Thoracic aorta (tissue), 2 donors: ENCODE data around the gene MAPRE3. TPM values are rescaled to one million over a fixed set of nuclear protein-coding genes. Genes with fewer than 3 reads are reported as not detected.

Source experiments
- ATAC-seq: fragments of 150-250 bp; one replicate; pipeline ENCODE4 v1.8.0; 2017; ENCODE audit warnings: low read depth; ENCODE audit not compliant: insufficient number of reproducible peaks, low FRiP score
- DNase-seq: peaks from one replicate; pipeline ENCODE4 v3.0.0-alpha.2; 2020; ENCODE audit warnings: low spot score
- H3K27ac ChIP-seq, 2 donors: fragments of 200-600 bp; sonication (generic); 1 replicate in 1 of 2; 2 replicates in 1 of 2; pipeline ENCODE4 v1.5.1; 2016; ENCODE audit warnings: mild to moderate bottlenecking in 2 of 2, moderate library complexity in 2 of 2
- H3K27me3 ChIP-seq: fragments of 200-600 bp; sonication (generic); replicated peaks from 2 replicates; pipeline ENCODE4 v1.6.0; 2016; ENCODE audit warnings: mild to moderate bottlenecking; ENCODE audit not compliant: insufficient read depth
- H3K36me3 ChIP-seq: fragments of 200-600 bp; sonication (generic); one replicate; pipeline ENCODE4 v1.5.1; 2016
- H3K4me1 ChIP-seq, 2 donors: fragments of 200-600 bp; sonication (generic); 1 replicate in 1 of 2; 2 replicates in 1 of 2; pipeline versions ENCODE4 v1.5.1 to v1.6.0; 2016; ENCODE audit warnings: low read depth in 2 of 2, mild to moderate bottlenecking in 1 of 2; ENCODE audit not compliant: control insufficient read depth in 1 of 2
- H3K4me3 ChIP-seq: fragments of 200-600 bp; sonication (generic); 2 replicates; pipeline ENCODE4 v1.5.1; 2016; ENCODE audit warnings: mild to moderate bottlenecking
- H3K9me3 ChIP-seq: fragments of 200-600 bp; sonication (generic); 2 replicates; pipeline ENCODE4 v1.5.1; 2016
- CTCF ChIP-seq: fragments of 200-600 bp; sonication (generic); IDR thresholded peaks from one replicate; pipeline ENCODE4 v1.5.1; 2019; ENCODE audit warnings: antibody characterized with exemption
- total RNA-seq, 2 donors: library from RNA; depleted of rRNA; stranded (reverse); fragments of >200 nt; gene quantifications; one replicate each; pipeline versions ENCODE4 v1.1.0 to v1.2.3, GENCODE V29; 2016

The MAPRE3 gene
- total RNA-seq, 2 donors from 2014 or later: 9.1 to 29.9 TPM

GRCh38 chr2:26971911-26972786 lies 1.7 kb downstream of the MAPRE3 start:
- H3K27me3 ChIP-seq: no peaks in the 10 kb centered on the region
- no peak overlapping the region for H3K27ac ChIP-seq
- H3K4me1 ChIP-seq: peaks cover 0 to 23% of the 10 kb centered on the region in 2 donors
- no peak overlapping the region for H3K4me3 ChIP-seq
- DNase-seq: no peak
- no peak for TF ChIP-seq CTCF
- no peak for ATAC-seq
- H3K36me3 ChIP-seq: no peaks in the 10 kb centered on the region
- H3K9me3 ChIP-seq: no peaks in the 10 kb centered on the region

DNA sequence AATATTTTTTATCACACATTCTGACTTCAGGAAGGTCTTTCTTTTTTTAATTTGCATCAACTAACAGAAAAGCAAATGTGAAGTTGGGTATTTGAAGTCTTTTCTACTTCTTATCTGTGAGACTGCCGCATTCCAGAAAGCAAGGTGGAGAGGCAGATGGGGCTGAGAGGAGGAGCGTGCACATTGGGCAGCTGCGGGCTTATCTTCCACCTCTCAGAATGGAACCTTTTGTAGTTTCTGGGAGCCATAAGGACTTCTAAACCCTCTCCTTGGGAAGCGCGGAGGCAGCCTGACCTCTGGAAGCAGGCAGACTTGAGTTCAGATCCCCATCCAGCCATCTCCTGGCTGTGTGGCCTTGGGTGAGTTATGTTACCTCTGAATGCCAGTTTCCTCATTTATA lies 3.9 kb downstream of the MAPRE3 start:
- ATAC-seq: no peak
- TF ChIP-seq CTCF: no peak
- H3K27me3 ChIP-seq: no peaks in the 10 kb centered on the region
- no peak for DNase-seq
- no peak overlapping the region for H3K4me3 ChIP-seq
- H3K9me3 ChIP-seq: no peaks in the 10 kb centered on the region
- no peaks in the 10 kb centered on the region for H3K36me3 ChIP-seq
- H3K4me1 ChIP-seq: peaks cover 0 to 23% of the 10 kb centered on the region in 2 donors
- no peak overlapping the region for H3K27ac ChIP-seq

DNA sequence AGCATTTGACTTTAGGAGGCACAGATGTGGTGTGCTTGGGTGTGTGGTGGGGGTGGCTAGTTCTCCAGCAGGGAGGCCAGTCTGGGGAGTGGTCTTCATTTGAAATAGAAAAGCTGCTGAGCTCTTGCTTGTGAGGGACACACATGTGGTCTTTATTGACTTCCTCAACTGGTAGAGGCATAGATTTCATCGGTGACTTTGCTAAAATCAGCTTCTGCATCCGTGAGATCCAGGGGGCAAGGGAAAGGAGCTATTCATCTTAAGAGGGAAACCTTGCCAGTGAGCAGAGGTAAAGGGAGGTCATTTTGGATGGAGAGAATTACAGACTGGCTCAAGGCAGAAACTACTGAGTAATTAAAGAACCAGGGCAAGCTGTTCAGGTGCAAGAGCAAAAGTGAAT lies 4.7 kb downstream of the MAPRE3 start:
- Histone ChIP-seq H3K36me3 (no peaks in the 10 kb centered on the region), H3K27ac (no peak overlapping the region), H3K27me3 (no peaks in the 10 kb centered on the region), H3K4me3 (no peak overlapping the region), H3K4me1 (peaks cover 0 to 17% of the 10 kb centered on the region in 2 donors), H3K9me3 (no peaks in the 10 kb centered on the region)
- ATAC-seq (no peak), DNase-seq (no peak)
- TF ChIP-seq CTCF: no peak

DNA sequence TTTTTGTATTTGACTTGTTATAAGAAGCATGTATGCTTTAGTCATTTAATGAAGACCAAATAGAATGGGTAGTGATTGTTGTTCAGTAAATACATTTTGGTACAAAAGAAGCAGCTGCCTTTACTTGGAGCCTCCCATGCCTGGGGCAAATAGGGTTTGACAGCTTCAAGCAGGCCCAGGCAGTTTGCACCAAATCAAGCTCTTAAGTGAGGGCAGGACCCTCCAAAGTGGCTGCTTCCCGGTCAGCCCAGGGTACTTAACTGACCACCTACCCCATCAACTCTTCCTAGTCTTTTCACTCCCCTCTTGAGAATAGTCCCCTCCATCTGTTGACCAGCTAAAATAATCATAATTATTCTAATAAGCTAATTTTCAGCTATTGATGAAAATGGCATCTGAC lies 5.2 kb downstream of the MAPRE3 start:
- TF ChIP-seq CTCF: no peak
- ATAC-seq (no peak), DNase-seq (no peak)

GRCh38 chr2:26976237-26976636 lies 5.8 kb downstream of the MAPRE3 start:
- H3K9me3 ChIP-seq: no peaks in the 10 kb centered on the region
- no peak overlapping the region for H3K27ac ChIP-seq
- DNase-seq (no peak), ATAC-seq (no peak)
- no peak for TF ChIP-seq CTCF
- H3K36me3 ChIP-seq: no peaks in the 10 kb centered on the region
- peaks cover 0 to 14% of the 10 kb centered on the region in 2 donors for H3K4me1 ChIP-seq
- no peaks in the 10 kb centered on the region for H3K27me3 ChIP-seq
- no peak overlapping the region for H3K4me3 ChIP-seq

More for the DNA sequence above, 5.2 kb downstream of the MAPRE3 start:
- Histone ChIP-seq H3K4me1 (peaks cover 0 to 17% of the 10 kb centered on the region in 2 donors), H3K27ac (no peak overlapping the region), H3K36me3 (no peaks in the 10 kb centered on the region), H3K27me3 (no peaks in the 10 kb centered on the region), H3K9me3 (no peaks in the 10 kb centered on the region), H3K4me3 (no peak overlapping the region)
